Nucleus accumbens (tissue), 56 donors: ENCODE results near the gene COL27A1.
A peak's percentile ranks its signal among the peaks of the same experiment; 100 is the strongest.

Experiments used
- DNase-seq, 56 donors: peaks; one replicate each; lab custom pipeline; 2025; lab: John Stamatoyannopoulos, UW

COL27A1 gene

DNA sequence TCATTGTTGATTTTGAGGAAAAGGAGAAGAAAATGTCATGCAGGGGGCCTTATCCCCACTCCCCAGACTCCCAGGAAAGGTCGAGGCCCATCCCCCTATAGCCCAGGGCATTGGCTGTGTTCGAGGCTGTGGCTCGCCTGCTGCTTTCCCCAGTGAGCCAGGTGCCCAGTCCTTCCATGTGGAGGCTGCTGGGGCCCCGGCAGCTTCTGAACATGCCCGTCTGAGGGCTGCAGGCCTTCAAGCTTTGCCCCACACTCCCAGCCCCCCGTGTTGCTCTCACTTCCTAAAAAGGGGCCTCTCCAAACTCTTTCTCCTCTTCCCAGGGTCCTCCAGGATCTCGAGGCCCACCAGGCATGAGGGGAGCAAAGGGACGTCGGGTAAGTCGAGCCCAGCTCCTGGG lies 102.9 kb downstream of the COL27A1 start:
- no peak for DNase-seq

DNA sequence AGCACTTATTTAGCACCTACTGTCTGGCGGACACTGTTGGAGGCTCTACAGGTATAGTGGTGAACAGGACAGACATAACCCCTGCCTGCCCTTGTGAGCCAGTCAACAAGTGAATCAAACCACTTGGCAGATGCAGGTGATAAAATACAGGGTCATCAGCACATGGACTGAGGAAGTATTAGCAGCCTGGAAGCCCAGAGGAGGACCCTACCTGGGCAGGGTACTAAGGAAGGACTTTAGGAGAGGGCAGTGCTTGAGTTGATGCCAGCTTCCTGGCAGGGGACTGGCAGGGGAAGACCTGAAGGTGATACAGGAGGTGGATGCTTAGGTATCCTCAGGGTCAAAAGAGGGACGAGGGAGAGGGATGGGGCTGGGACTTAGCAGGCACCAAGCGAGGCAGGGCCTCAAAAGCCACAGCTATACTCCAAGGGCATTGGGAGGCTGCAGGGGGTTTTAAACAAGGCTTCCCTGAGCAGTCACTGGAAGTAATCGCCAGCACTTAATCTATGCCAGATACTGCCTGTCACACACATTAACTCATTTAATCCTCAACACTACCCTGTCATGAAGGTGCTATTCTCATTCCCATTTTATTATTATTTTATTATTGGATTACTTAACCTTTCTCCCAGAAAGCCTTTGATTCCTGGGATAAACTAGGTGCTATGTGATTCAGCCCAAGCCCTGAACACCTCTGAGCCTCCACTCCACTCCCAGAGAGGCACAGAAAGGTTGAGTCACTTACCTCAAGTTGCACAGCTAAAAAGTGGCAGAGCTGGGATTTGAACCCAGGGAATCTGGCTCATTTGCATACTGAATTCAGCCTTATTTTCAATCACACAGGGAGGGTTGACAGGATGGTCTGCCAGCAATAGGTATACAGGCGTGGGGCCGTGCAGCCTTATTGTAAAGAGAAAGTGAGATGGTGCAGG lies 103.8 kb downstream of the COL27A1 start:
- no peak for DNase-seq

DNA sequence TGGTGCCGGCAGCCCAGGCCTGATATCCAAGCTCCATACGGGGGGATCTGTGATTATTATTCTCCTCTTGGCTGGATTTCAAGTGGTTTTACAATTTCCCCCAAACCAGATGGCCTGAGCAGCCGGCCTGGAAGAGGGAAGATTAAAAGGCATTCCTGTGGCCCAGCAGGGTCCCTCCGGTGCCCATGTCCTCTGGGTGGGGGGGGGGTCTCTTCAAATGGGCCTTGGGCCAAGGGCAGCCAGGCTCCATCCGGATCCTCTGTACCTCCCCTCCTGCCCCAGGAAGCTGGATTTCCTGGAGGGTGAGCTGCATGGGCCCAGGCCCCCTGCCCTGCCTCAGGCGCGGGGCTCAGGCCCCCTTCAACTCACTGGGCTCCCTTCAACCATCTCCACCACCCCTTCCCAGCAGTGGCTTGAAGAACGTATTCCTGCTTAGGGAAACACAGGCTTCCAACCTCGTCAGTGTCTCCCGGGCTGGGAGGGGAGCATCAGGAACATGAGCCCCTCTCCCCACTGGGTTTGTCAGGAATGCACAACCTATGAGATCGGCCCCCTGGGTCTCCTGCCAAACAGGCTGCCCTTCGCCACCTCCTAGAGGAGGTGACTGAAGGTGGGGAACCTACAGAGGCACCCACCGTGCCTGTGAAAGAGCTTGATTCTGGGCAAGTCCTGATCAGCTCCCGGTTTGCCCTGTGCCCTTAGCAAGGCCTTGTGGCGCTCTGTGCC lies 104.6 kb downstream of the COL27A1 start:
- DNase-seq, result no peak

DNA sequence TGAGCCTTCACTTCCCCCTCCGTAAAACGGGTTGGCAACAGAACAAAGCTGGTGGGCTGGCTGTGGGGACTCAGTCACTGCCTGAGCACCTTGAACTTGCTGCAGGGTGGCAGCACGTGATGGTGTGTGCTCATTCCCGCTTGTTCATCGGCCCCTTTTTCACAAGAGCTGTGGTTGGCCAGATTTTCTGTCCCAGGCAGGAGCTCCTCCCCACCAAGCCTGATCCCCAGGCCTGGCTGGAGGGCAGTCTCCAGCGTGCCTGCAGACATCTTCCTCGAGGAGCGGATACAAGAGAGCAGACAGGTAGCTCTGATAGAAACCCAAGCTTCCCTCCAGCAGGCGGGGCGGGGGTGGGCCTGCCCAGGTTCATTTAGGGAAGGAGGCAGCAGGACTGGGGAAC lies 105.7 kb downstream of the COL27A1 start:
- DNase-seq, result no peak

DNA sequence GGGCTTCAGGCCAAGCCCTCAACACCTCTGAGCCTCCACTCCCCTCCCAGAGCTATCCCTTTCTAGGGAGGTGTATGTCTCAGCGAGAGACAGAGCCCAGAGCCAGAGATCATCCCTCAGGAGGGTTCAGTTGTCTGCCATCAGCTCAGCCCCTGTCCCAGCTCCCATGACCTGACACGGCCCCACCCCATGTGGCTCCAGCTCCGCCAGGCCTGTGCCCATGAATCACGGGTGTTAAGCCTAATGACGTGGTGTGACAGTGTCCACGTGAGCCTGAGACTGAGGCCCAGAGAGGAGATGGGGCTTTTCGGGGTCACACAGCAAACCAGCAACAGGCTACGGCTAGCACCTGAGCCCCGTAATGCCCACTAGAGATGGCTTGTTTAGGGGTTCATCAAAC lies 106.7 kb downstream of the COL27A1 start:
- no peak for DNase-seq

DNA sequence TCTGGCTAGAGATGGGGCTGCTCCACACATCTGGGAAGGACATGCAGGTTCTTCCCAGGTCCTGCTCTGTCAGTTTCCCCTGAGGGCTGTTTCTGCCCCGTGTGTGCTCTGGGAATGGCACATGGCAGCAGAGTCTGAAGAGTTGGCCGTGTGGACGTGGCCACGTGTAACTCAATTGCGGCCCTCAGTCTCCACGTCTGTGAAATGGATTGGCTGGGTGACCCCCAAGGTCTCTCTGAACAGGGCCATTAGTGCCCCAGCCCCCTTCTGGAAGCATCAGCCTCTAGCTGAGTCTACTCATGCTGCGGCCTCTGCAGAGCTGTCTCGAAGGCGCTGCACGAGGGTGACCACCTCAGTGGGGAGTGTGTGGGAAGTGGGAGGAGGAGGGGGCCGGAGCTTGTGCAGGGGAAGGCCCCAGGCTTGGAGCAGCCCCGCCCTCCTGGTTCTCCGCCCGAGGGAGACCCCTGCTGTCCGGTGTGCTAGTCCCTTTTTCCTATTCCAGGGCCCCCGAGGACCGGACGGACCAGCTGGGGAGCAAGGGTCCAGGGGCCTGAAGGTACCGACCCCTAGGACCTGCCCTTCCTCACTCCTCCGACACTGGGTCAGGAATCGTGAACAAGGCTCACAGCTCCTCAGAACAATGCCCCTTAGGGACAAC lies 108.6 kb downstream of the COL27A1 start:
- DNase-seq, result peak in 1 of 56 donors; percentile 12

DNA sequence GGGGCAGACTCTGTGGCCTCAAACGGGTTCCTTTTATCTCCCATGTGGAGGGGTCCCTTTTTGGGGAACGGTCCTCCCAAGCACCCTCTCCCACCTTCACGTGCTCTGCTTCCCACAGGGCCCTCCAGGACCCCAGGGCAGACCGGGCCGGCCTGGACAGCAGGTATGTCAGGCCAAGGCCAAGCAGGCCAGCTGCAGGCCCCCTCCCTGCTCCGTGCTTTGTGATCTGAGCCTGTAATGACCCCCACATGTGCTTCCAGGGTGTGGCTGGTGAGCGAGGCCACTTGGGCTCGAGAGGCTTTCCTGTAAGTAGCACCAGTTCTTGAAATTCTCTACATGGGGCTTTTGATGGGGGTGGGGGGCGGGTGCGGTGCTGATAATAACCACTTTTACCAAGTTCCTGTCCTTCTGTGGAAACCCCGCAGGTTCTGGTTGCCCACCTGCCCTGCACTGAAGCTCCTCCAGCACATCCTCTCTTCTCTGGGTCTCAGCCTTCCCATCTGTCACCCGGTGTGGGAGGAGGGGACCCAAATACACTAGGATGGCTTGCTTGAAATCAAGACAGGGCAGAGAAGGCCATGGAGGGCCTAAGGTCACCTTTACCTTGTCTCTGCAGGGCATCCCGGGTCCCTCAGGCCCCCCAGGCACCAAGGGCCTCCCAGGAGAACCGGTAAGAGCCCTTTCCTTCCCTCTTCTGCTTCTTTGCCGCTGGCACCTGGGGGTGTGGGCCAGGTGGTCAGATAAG lies 109.6 kb downstream of the COL27A1 start:
- no peak for DNase-seq

DNA sequence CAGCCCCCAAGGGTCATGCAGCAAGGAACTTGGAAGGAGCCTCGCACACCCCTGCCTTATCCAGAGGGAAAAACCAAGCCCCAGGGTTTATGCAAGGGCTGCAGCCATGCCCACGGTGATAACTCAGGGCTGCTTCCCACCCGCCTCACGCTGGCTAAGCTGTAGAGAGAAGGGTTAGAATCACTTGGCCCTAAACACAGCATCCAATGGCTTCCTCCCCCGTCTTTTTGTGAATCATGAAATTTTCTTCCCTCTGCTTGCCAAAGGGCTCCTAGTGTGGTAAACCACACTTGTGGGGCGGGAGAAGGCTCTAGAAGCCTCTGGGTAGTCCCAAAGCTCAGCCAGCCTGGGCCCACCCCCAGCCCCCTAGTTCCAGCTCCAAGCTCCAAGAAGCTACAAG lies 111.6 kb downstream of the COL27A1 start:
- DNase-seq, result no peak

DNA sequence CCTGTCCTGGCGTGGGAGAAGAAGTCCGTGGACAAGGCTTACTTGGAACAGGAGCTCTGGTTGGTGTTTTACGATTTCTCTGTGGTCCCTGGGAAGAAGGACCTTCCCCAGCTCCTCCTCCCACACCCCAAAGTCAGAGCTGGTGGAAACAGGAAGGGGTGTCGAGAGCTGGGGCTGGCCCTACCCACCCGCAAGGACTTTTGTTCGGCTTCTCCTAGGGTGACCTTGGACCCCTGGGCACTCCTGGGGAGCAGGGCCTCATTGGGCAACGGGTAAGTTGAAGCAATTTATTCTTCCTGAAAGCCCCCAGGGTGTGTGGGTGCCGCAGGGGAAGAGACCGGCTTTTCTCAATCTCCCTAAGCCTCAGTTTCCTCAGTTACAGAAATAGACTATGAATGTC lies 113.7 kb downstream of the COL27A1 start:
- DNase-seq, result no peak

DNA sequence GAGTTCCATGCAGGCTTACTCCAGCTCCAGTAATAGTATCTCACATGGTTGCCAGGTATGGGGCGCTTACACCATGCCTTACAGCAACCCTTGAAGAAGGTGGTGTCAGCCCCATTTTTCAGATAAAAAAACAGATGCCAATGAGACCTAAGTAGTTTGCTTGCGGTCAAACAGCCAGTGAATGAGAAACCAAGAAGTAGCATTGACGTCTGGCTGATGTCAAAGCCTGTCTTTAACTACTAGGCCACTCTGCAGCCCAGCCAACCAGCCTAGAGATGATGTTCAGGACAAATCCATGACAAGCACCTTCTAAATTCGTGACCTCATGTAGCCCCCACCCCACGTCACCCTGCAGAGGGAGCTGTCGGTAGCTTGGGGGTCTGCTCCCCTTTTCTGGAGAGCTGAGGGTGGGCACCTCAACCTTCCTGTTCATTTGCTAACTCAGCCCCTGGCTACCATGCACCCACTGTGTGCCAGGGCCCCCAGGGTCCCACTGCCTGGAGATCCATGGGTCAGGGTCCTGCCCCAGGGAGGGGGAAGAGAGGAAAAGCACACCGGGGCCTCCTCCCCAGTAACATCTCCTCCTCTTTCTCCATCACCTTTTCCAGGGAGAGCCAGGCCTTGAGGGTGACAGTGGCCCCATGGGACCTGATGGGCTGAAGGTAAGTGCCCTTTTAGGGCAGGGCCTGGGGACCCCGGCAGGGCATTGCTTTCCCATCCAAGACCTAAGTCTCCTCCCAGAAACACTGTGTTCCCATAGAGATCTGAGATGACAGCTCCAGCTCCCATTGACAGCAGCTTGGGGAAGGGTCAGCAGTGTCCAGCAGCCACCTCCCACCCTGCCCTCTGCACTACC lies 115.0 kb downstream of the COL27A1 start:
- DNase-seq, result no peak

DNA sequence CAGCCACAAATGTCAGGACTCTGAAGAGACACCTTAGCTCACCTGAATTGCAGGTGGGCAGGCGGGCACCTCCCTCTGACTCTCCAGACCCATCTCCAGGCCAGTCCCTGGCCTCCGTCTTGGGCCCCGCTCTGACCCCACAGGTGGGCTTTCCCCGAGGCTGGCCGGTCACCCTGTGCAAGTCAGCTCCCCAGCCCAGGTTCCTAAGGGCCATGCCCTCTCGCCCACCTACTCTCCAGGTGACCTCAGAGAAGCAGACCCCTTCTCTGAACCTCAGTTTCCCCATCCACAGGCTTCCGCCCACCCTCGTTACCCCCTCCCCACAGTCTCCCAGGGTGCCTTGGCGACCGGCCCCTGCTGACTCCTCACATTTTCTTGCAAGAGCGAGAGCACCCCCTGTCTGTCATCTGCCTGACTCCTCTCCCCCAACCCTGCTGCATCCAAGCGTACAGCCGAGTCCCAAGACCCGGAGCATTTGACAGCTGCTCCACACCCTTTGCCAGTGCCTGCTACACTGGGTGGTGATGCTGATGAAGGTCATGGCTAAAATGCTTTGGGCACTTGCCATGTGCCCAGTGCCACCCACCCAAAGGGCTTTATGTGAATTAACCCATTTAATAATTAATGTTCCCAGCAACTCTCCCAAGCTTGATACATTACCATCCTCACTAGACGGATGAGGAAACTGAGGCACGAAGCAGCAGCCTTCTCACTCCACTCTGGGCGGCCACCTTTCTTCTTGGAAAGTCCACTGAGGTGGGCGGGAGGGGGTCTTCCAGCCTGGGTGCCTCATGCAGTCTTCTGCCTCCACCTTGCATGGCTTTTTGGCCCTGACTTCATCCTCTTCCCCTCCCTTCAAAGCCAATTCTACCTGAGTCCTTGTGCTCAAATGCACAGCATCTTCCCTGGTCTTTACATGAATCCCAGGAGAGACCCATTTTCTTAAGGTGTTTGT lies 116.5 kb downstream of the COL27A1 start:
- DNase-seq, result peak in 27 of 56 donors; percentile 3 to 58 (median 20)

DNA sequence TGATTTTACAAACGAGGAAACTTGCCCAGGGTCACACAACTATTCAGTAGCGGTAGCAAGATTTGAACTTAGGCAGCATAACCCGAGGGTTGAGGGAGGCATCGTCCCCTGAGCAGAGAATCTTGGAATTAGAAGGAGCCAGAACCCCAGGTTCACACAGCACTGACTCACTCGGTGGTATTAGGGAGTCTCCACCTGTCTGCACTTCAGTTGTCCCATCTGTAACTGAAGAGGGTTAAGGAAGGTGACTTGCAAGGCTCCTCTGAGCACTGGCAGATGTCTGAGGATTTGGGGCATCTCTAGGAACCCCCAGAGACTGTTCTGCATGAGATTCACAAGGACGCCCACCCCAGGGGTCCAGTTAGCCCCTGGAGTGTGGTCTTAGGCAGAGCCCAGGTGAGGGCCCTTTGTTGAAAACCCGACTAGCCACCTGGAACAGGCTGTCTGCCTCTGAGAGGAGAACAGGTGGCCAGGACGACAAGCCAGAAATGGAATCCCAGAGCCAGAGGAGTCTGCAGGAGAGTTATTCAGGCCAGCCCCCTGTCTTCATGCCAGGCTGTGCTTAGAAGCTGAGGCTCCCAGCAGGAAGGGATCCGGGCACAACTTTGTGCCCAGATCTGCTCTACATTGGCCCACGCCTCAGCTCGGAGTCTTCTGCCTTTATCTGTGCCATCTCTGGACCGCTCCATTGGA lies 117.5 kb downstream of the COL27A1 start:
- no peak for DNase-seq

DNA sequence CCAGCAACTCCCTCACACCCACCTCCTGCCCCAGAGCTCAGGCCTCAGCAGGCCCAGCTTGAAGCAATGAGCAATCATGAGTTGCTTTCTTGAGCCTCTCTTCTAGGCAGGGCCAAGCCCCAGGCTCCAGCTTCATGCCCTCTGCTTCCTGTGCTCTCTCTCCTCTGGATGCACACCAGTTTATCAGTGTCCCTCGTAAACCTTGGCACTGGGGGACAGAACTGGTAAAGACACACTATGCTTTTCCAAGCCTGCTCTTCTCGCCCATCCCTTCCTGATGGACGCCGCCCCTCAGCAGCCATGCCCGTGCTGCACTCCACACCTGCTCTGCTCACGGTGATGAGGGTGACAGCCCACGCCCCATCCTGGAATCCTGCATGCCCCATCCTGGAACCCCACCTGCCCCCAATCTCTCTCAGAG lies 118.1 kb downstream of the COL27A1 start:
- DNase-seq, result no peak

DNA sequence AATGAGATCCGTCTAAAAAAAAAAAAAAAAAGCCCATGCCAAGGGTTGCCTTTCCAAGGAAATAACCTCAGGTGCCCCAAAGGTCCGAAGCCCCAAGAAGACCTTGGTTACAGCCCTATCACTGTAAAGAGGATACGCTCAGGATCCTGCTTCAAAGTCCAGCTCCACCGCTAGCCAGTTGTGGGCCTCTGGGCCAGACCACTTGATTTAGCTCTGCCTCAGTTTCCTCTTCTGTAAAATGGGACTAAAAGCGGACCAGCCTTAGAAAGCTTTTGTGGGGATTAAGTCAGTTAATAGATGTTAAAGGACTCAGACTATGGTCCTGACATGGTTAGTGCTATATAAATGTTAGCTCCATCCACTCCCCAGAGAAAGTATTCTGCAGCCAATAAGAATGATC lies 118.9 kb downstream of the COL27A1 start:
- no peak for DNase-seq

DNA sequence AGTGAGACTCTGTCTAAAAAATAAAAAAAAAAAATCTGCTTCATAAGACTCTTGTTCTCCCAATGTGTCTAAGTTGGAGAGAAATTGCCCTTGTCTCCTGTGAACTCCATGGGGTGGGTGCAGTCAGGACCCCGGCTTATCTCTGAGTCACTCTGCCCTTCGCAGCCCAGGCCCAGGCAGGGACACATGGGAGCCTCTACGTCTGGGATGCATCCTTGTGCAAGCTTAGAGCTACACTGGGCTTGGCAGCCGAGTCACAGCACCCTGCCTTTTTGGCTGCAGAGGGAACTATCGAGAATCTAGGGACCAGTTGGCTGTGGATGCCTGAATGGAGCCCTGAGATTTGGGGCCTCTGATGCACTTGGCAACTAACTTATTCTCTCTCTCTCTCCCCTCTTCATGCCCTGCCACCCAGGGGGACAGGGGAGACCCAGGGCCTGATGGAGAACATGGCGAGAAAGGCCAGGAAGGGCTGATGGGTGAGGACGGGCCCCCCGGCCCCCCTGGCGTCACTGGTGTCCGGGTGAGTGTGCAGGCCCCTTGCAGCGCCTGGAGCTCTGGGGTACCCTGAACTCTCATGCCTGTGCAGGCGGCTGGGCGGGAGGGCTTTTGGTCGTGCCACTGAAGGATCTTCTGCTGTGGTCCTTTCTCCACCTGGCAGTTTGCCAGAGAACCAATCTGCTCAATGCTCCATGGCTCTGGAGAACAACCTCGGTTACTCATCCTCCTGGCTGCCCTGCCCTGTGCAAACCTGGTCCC lies 120.1 kb downstream of the COL27A1 start:
- DNase-seq, result no peak

DNA sequence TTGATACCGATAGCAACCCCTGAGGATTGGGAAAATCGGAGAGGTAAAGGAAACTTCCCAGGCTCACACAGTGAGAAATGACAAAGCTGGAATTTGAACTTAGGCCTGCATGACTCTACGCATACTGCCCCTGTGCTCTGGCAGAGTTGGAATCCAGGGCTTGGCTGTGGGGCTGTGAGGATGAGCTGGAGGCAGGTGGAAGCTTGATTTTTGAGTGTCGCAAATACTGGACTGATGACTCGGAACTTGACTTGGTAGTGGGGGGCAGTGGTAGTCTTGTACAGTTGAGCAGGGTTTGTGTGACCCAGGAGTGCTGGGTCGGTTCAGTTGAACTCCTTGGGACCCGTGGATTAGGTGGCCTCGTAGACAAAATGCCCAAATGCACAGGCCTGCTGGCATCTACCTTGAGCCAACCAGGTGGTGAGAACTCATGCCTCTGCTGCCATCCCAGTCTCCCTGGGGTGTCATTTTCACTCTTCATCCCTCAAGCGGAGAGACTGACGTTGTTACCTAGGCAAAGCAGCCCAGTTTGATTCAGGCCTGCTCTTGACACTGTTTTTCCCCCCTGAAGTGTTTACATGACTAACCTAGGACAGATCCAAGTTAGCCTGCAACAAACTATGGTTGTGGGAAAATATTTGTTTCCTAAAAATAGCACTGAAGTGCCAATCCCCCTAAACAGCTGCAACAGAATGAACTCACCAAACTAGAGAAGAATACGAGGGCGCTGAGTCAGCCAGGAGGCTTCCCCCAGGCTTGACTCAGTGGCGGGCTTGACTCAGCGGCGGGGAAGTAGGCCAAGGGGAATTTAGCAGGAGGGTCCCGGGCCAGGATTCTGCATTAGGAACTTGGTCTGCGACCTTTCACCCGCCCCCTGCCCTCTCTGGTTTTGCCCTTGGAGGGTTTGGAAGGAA lies 121.8 kb downstream of the COL27A1 start:
- DNase-seq, result peak in 2 of 56 donors; percentile 14 to 33
